HepG2 (cell line): ENCODE data around the gene HIPK4. TPM values are rescaled to one million over a fixed set of nuclear protein-coding genes. Genes with fewer than 3 reads are reported as not detected.

Experiments
- ELF3 ChIP-seq: IDR thresholded peaks from 2 replicates; pipeline ENCODE4 v1.6.1; 2016; ENCODE audit warnings: missing genetic modification reagents, missing compliant biosample characterization
- FOXP1 ChIP-seq, 2 experiments: fragments of 450-650 bp in 1 of 2; IDR thresholded peaks; 2 replicates each; pipeline ENCODE4 v1.6.1; 2017 to 2018; ENCODE audit warnings: antibody characterized with exemption in 1 of 2
- IKZF4 ChIP-seq: sonication (generic); formaldehyde crosslinking; IDR thresholded peaks from 2 replicates; pipeline ENCODE4 v1.5.1; 2020; ENCODE audit warnings: borderline replicate concordance, mild to moderate bottlenecking, low read depth, missing genetic modification reagents; ENCODE audit errors: not compliant biosample characterization
- RARG ChIP-seq: sonication (generic); formaldehyde crosslinking; IDR thresholded peaks from 2 replicates; pipeline ENCODE4 v1.4.0; 2020; ENCODE audit warnings: low read depth, mild to moderate bottlenecking, missing genetic modification reagents
- THYN1 ChIP-seq: sonication (generic); formaldehyde crosslinking; IDR thresholded peaks from 2 replicates; pipeline ENCODE4 v1.8.1; 2023; ENCODE audit warnings: low read depth, mild to moderate bottlenecking, moderate library complexity, missing genetic modification reagents, borderline replicate concordance
- ZNF761 ChIP-seq: sonication (generic); formaldehyde crosslinking; conservative IDR thresholded peaks from 2 replicates; pipeline ENCODE4 v1.4.0; 2020; ENCODE audit warnings: mild to moderate bottlenecking, missing genetic modification reagents
- polyA plus RNA-seq, 8 experiments: library from polyadenylated mRNA; depleted of rRNA in 3 of 8; stranded (reverse) in 7 of 8; unstranded in 1 of 8; fragments of >200 nt; fragmentation: Illumina TruSeq in 4 of 8; extraction: Trizol in 4 of 8; gene quantifications; 2 replicates each; pipeline versions ENCODE4 v1.2.1 to v1.2.3, GENCODE V29; 2011 to 2016; ENCODE audit warnings: low read depth in 4 of 8, missing spikeins in 1 of 8, mixed read lengths in 1 of 8; ENCODE audit not compliant: insufficient read depth in 1 of 8
- total RNA-seq, 5 experiments: library from RNA; depleted of rRNA; stranded (reverse); fragments of >200 nt; fragmentation: Illumina TruSeq; extraction: Trizol; gene quantifications; 2 replicates each; pipeline ENCODE4 v1.2.3, GENCODE V29; 2016; ENCODE audit warnings: low read depth in 1 of 5
- TF ChIP-seq, protein P1 (sequence below): sonication (generic); formaldehyde crosslinking; IDR thresholded peaks from 2 replicates; pipeline ENCODE4 v1.4.0; 2020; ENCODE audit warnings: missing genetic modification reagents
- TF ChIP-seq, protein P2 (sequence below): sonication (generic); formaldehyde crosslinking; IDR thresholded peaks from 2 replicates; pipeline ENCODE4 v1.4.0; 2020; ENCODE audit warnings: mild to moderate bottlenecking, missing genetic modification reagents, borderline replicate concordance
- TF ChIP-seq, protein P3 (sequence below): sonication (generic); formaldehyde crosslinking; conservative IDR thresholded peaks from 2 replicates; pipeline ENCODE4 v1.4.0; 2020; ENCODE audit warnings: mild to moderate bottlenecking, missing genetic modification reagents, moderate library complexity
- TF ChIP-seq, protein P4 (sequence below): sonication (generic); formaldehyde crosslinking; IDR thresholded peaks from 2 replicates; pipeline ENCODE4 v1.4.0; 2020; ENCODE audit warnings: missing genetic modification reagents

Gene HIPK4
- total and polyA plus RNA-seq, 2 of the 13 experiments (the other 11 are each of a cell fraction or from before 2014, with no cell fraction given) = 0.03 TPM; not detected in 1

DNA sequence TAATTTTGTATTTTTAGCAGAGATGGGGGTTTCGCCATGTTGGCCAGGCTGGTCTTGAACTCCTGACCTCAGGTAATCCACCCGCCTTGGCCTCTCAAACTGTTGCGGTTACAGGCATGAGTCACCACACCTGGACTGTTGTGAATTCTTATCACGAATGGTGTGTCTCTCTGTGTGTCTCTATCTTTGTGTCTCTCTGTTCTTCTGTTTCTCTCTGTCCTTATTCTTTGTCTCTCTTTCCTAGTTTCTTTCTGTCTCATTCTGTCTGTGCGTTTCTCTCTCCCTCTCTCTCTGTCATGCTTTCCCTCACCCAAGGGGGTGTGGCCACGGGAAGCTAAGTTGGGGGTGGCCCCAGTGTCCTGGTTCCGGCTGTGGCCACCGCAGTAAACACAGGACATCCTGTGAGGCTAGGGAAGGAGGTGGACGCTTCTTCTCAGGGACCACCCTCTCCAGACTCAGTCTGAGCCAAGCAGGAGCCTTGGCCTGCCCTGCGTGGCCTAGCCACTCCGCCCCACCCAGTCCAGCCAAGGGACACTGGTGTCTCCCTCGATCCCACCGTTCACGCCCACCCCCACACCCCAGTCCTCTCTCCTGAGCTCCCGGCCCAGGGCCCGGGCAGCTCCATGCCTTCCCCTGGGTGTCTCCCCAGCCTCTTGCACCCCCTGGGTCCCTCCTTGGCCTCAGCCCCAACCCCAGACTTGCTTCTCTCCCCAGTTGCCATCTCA, 27.1 kb upstream of the HIPK4 start (continued):
- TF ChIP-seq, protein P1, sequence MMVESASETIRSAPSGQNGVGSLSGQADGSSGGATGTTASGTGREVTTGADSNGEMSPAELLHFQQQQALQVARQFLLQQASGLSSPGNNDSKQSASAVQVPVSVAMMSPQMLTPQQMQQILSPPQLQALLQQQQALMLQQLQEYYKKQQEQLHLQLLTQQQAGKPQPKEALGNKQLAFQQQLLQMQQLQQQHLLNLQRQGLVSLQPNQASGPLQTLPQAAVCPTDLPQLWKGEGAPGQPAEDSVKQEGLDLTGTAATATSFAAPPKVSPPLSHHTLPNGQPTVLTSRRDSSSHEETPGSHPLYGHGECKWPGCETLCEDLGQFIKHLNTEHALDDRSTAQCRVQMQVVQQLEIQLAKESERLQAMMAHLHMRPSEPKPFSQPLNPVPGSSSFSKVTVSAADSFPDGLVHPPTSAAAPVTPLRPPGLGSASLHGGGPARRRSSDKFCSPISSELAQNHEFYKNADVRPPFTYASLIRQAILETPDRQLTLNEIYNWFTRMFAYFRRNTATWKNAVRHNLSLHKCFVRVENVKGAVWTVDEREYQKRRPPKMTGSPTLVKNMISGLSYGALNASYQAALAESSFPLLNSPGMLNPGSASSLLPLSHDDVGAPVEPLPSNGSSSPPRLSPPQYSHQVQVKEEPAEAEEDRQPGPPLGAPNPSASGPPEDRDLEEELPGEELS (CRISPR knock-in tag) = peak; percentile 19; the same call in 1 of the 2 replicates
- peak; percentile 64; the same call in 1 of the 2 replicates for TF ChIP-seq ELF3 (CRISPR knock-in tag)
- no peak for TF ChIP-seq ZNF761 (CRISPR knock-in tag)
- TF ChIP-seq FOXP1 (IDR thresholded peaks at IDR 0.05) = no peak
- TF ChIP-seq FOXP1 (CRISPR knock-in tag; IDR thresholded peaks at IDR 0.05) = peak; percentile 58; the same call in 1 of the 2 replicates
- TF ChIP-seq RARG = no peak
- TF ChIP-seq THYN1 (CRISPR knock-in tag) = no peak
- peak; percentile 33 for TF ChIP-seq IKZF4
- TF ChIP-seq, protein P2, sequence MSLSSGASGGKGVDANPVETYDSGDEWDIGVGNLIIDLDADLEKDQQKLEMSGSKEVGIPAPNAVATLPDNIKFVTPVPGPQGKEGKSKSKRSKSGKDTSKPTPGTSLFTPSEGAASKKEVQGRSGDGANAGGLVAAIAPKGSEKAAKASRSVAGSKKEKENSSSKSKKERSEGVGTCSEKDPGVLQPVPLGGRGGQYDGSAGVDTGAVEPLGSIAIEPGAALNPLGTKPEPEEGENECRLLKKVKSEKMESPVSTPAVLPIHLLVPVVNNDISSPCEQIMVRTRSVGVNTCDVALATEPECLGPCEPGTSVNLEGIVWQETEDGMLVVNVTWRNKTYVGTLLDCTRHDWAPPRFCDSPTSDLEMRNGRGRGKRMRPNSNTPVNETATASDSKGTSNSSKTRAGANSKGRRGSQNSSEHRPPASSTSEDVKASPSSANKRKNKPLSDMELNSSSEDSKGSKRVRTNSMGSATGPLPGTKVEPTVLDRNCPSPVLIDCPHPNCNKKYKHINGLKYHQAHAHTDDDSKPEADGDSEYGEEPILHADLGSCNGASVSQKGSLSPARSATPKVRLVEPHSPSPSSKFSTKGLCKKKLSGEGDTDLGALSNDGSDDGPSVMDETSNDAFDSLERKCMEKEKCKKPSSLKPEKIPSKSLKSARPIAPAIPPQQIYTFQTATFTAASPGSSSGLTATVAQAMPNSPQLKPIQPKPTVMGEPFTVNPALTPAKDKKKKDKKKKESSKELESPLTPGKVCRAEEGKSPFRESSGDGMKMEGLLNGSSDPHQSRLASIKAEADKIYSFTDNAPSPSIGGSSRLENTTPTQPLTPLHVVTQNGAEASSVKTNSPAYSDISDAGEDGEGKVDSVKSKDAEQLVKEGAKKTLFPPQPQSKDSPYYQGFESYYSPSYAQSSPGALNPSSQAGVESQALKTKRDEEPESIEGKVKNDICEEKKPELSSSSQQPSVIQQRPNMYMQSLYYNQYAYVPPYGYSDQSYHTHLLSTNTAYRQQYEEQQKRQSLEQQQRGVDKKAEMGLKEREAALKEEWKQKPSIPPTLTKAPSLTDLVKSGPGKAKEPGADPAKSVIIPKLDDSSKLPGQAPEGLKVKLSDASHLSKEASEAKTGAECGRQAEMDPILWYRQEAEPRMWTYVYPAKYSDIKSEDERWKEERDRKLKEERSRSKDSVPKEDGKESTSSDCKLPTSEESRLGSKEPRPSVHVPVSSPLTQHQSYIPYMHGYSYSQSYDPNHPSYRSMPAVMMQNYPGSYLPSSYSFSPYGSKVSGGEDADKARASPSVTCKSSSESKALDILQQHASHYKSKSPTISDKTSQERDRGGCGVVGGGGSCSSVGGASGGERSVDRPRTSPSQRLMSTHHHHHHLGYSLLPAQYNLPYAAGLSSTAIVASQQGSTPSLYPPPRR (CRISPR knock-in tag) = 0 out of 2 replicates have a peak, but pooled peaks have one; percentile 34
- TF ChIP-seq, protein P3, sequence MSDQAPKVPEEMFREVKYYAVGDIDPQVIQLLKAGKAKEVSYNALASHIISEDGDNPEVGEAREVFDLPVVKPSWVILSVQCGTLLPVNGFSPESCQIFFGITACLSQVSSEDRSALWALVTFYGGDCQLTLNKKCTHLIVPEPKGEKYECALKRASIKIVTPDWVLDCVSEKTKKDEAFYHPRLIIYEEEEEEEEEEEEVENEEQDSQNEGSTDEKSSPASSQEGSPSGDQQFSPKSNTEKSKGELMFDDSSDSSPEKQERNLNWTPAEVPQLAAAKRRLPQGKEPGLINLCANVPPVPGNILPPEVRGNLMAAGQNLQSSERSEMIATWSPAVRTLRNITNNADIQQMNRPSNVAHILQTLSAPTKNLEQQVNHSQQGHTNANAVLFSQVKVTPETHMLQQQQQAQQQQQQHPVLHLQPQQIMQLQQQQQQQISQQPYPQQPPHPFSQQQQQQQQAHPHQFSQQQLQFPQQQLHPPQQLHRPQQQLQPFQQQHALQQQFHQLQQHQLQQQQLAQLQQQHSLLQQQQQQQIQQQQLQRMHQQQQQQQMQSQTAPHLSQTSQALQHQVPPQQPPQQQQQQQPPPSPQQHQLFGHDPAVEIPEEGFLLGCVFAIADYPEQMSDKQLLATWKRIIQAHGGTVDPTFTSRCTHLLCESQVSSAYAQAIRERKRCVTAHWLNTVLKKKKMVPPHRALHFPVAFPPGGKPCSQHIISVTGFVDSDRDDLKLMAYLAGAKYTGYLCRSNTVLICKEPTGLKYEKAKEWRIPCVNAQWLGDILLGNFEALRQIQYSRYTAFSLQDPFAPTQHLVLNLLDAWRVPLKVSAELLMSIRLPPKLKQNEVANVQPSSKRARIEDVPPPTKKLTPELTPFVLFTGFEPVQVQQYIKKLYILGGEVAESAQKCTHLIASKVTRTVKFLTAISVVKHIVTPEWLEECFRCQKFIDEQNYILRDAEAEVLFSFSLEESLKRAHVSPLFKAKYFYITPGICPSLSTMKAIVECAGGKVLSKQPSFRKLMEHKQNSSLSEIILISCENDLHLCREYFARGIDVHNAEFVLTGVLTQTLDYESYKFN (CRISPR knock-in tag) = peak; percentile 47; the same call in 1 of the 2 replicates
- TF ChIP-seq, protein P4, sequence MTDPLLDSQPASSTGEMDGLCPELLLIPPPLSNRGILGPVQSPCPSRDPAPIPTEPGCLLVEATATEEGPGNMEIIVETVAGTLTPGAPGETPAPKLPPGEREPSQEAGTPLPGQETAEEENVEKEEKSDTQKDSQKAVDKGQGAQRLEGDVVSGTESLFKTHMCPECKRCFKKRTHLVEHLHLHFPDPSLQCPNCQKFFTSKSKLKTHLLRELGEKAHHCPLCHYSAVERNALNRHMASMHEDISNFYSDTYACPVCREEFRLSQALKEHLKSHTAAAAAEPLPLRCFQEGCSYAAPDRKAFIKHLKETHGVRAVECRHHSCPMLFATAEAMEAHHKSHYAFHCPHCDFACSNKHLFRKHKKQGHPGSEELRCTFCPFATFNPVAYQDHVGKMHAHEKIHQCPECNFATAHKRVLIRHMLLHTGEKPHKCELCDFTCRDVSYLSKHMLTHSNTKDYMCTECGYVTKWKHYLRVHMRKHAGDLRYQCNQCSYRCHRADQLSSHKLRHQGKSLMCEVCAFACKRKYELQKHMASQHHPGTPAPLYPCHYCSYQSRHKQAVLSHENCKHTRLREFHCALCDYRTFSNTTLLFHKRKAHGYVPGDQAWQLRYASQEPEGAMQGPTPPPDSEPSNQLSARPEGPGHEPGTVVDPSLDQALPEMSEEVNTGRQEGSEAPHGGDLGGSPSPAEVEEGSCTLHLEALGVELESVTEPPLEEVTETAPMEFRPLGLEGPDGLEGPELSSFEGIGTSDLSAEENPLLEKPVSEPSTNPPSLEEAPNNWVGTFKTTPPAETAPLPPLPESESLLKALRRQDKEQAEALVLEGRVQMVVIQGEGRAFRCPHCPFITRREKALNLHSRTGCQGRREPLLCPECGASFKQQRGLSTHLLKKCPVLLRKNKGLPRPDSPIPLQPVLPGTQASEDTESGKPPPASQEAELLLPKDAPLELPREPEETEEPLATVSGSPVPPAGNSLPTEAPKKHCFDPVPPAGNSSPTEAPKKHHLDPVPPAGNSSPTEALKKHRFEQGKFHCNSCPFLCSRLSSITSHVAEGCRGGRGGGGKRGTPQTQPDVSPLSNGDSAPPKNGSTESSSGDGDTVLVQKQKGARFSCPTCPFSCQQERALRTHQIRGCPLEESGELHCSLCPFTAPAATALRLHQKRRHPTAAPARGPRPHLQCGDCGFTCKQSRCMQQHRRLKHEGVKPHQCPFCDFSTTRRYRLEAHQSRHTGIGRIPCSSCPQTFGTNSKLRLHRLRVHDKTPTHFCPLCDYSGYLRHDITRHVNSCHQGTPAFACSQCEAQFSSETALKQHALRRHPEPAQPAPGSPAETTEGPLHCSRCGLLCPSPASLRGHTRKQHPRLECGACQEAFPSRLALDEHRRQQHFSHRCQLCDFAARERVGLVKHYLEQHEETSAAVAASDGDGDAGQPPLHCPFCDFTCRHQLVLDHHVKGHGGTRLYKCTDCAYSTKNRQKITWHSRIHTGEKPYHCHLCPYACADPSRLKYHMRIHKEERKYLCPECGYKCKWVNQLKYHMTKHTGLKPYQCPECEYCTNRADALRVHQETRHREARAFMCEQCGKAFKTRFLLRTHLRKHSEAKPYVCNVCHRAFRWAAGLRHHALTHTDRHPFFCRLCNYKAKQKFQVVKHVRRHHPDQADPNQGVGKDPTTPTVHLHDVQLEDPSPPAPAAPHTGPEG (CRISPR knock-in tag) = no peak
